HepG2 (cell line): Measurements from ENCODE around the gene TMEM106B. TPM values are rescaled to one million over a fixed set of nuclear protein-coding genes. Genes with fewer than 3 reads are reported as not detected.
A peak's percentile ranks its signal among the peaks of the same experiment; 100 is the strongest.

Experiments
- CAMTA2 ChIP-seq: sonication (generic); formaldehyde crosslinking; IDR thresholded peaks from 2 replicates; pipeline ENCODE4 v1.4.0; 2020; ENCODE audit warnings: mild to moderate bottlenecking, missing genetic modification reagents, borderline replicate concordance
- DMAP1 ChIP-seq: IDR thresholded peaks from 2 replicates; pipeline ENCODE4 v1.6.1; 2016
- E2F2 ChIP-seq: sonication (generic); formaldehyde crosslinking; IDR thresholded peaks from 2 replicates; pipeline ENCODE4 v1.4.0; 2020; ENCODE audit warnings: missing genetic modification reagents, borderline replicate concordance
- FOXA3 ChIP-seq: IDR thresholded peaks from 2 replicates; pipeline ENCODE4 v1.6.1; 2016; ENCODE audit warnings: missing genetic modification reagents, missing compliant biosample characterization
- HNRNPH1 ChIP-seq: fragments of 200-400 bp; formaldehyde crosslinking; optimal IDR thresholded peaks from 2 replicates; pipeline ENCODE3; 2017; ENCODE audit warnings: mild to moderate bottlenecking, low read depth, low read length
- KMT2A ChIP-seq: sonication (generic); formaldehyde crosslinking; IDR thresholded peaks from 2 replicates; pipeline ENCODE4 v1.4.0; 2020; ENCODE audit warnings: missing genetic modification reagents
- MBNL3 ChIP-seq: fragments of 250-450 bp; sonication (Bioruptor Pico); conservative IDR thresholded peaks from 2 replicates; pipeline ENCODE4 v1.8.0; 2022; ENCODE audit warnings: mild to moderate bottlenecking, inconsistent platforms
- MXD3 ChIP-seq: IDR thresholded peaks from 2 replicates; pipeline ENCODE4 v1.6.1; 2016; ENCODE audit warnings: mild to moderate bottlenecking, missing biosample characterization, missing genetic modification reagents
- NCOA2 ChIP-seq: sonication (generic); formaldehyde crosslinking; IDR thresholded peaks from 2 replicates; pipeline ENCODE4 v1.8.0; 2022; ENCODE audit warnings: inconsistent platforms
- NKX3-1 ChIP-seq: sonication (generic); formaldehyde crosslinking; IDR thresholded peaks from 2 replicates; pipeline ENCODE4 v1.5.0; 2020; ENCODE audit warnings: missing genetic modification reagents
- RBAK ChIP-seq: sonication (generic); formaldehyde crosslinking; IDR thresholded peaks from 2 replicates; pipeline ENCODE4 v1.5.1; 2020; ENCODE audit warnings: mild to moderate bottlenecking, missing genetic modification reagents
- RERE ChIP-seq: IDR thresholded peaks from 2 replicates; pipeline ENCODE4 v1.6.1; 2016; ENCODE audit warnings: low read depth, missing genetic modification reagents, missing compliant biosample characterization
- SMYD3 ChIP-seq: sonication (generic); formaldehyde crosslinking; IDR thresholded peaks from 2 replicates; pipeline ENCODE4 v1.8.1; 2023; ENCODE audit warnings: mild to moderate bottlenecking, missing genetic modification reagents
- SRF ChIP-seq: IDR thresholded peaks from 2 replicates; pipeline ENCODE4 v1.6.1; 2011; ENCODE audit warnings: mild to moderate bottlenecking, low read depth, low read length, moderate library complexity
- ZNF256 ChIP-seq: sonication (generic); formaldehyde crosslinking; conservative IDR thresholded peaks from 2 replicates; pipeline ENCODE4 v1.4.0; 2020; ENCODE audit warnings: missing genetic modification reagents
- ZNF33A ChIP-seq: sonication (generic); formaldehyde crosslinking; IDR thresholded peaks from 2 replicates; pipeline ENCODE4 v1.5.1; 2020; ENCODE audit warnings: missing genetic modification reagents, mild to moderate bottlenecking, moderate library complexity, borderline replicate concordance
- ZNF343 ChIP-seq: sonication (generic); formaldehyde crosslinking; IDR thresholded peaks from 2 replicates; pipeline ENCODE4 v1.4.0; 2020; ENCODE audit warnings: mild to moderate bottlenecking, missing genetic modification reagents
- ZNF432 ChIP-seq: sonication (generic); formaldehyde crosslinking; IDR thresholded peaks from 2 replicates; pipeline ENCODE4 v1.5.0; 2020; ENCODE audit warnings: missing genetic modification reagents, mild to moderate bottlenecking, borderline replicate concordance
- ZNF546 ChIP-seq: sonication (generic); formaldehyde crosslinking; conservative IDR thresholded peaks from 2 replicates; pipeline ENCODE4 v1.8.1; 2023; ENCODE audit warnings: mild to moderate bottlenecking, missing genetic modification reagents
- ZNF629 ChIP-seq: sonication (generic); formaldehyde crosslinking; conservative IDR thresholded peaks from 2 replicates; pipeline ENCODE4 v1.5.0; 2020; ENCODE audit warnings: missing genetic modification reagents
- ZNF770 ChIP-seq: sonication (generic); formaldehyde crosslinking; IDR thresholded peaks from 2 replicates; pipeline ENCODE4 v1.5.0; 2020; ENCODE audit warnings: mild to moderate bottlenecking, missing genetic modification reagents
- ZSCAN22 ChIP-seq: sonication (generic); formaldehyde crosslinking; IDR thresholded peaks from 2 replicates; pipeline ENCODE4 v1.4.0; 2020; ENCODE audit warnings: mild to moderate bottlenecking, missing genetic modification reagents
- polyA plus RNA-seq, 8 experiments: library from polyadenylated mRNA; depleted of rRNA in 3 of 8; stranded (reverse) in 7 of 8; unstranded in 1 of 8; fragments of >200 nt; fragmentation: Illumina TruSeq in 4 of 8; extraction: Trizol in 4 of 8; gene quantifications; 2 replicates each; pipeline versions ENCODE4 v1.2.1 to v1.2.3, GENCODE V29; 2011 to 2016; ENCODE audit warnings: low read depth in 4 of 8, missing spikeins in 1 of 8, mixed read lengths in 1 of 8; ENCODE audit not compliant: insufficient read depth in 1 of 8
- total RNA-seq, 5 experiments: library from RNA; depleted of rRNA; stranded (reverse); fragments of >200 nt; fragmentation: Illumina TruSeq; extraction: Trizol; gene quantifications; 2 replicates each; pipeline ENCODE4 v1.2.3, GENCODE V29; 2016; ENCODE audit warnings: low read depth in 1 of 5

Gene TMEM106B
- total and polyA plus RNA-seq, 2 of the 13 experiments (the other 11 are each of a cell fraction or from before 2014, with no cell fraction given): 16.8 to 25.1 TPM

GRCh38 chr7:12211054-12211710 is at the start of gene TMEM106B (continued):
- TF ChIP-seq KMT2A (peak; percentile 92), MXD3 (CRISPR knock-in tag) (peak; percentile 99), ZNF629 (CRISPR knock-in tag) (peak; percentile 43; the same call in 1 of the 2 replicates), RBAK (CRISPR knock-in tag) (0 out of 2 replicates have a peak, but pooled peaks have one; percentile 15), FOXA3 (CRISPR knock-in tag) (peak; percentile 66), NCOA2 (CRISPR knock-in tag) (peak; percentile 10; the same call in 1 of the 2 replicates), ZNF432 (CRISPR knock-in tag) (no peak), RERE (CRISPR knock-in tag) (peak; percentile 56; the same call in 1 of the 2 replicates), E2F2 (CRISPR knock-in tag) (peak; percentile 48; the same call in 1 of the 2 replicates), ZSCAN22 (peak; percentile 84; the same call in 1 of the 2 replicates), ZNF770 (peak; percentile 86), ZNF33A (CRISPR knock-in tag) (no peak), MBNL3 (CRISPR knock-in tag) (no peak), ZNF343 (CRISPR knock-in tag) (peak; percentile 98), SRF (no peak), ZNF256 (peak; percentile 71), SMYD3 (CRISPR knock-in tag) (peak; percentile 78; the same call in 1 of the 2 replicates), NKX3-1 (CRISPR knock-in tag) (peak; percentile 95), CAMTA2 (peak; percentile 90; the same call in 1 of the 2 replicates), HNRNPH1 (no peak), ZNF546 (peak; percentile 98), DMAP1 (CRISPR knock-in tag) (peak; percentile 89)
